D721Med (cell line): Measurements from ENCODE around the gene EPC2.

ENCODE experiments used
- DNase-seq: peaks from one replicate; pipeline ENCODE4 v3.0.0; 2011; ENCODE audit warnings: low spot score; ENCODE audit not compliant: insufficient read length
- FAIRE-seq: peaks from 2 replicates; lab custom pipeline; 2011; peaks lifted over from hg19 to GRCh38; lab: Jason Lieb, UNC
- CTCF ChIP-seq: IDR thresholded peaks from 2 replicates; pipeline ENCODE4 v1.5.1; 2012; ENCODE audit warnings: mild to moderate bottlenecking, control low read depth; ENCODE audit not compliant: insufficient read depth; ENCODE audit errors: missing control alignments

The EPC2 gene

GRCh38 chr2:148810081-148810480, 165.5 kb downstream of the EPC2 start:
- no peak for TF ChIP-seq CTCF
- FAIRE-seq = no peak
- no peak for DNase-seq

- no peak for FAIRE-seq
Measured at GRCh38 chr2:148812306-148812705, 167.8 kb downstream of the EPC2 start.

GRCh38 chr2:148813603-148814065, 169.1 kb downstream of the EPC2 start:
- FAIRE-seq (no peak), DNase-seq (no peak)
- TF ChIP-seq CTCF = no peak

More at GRCh38 chr2:148812306-148812705, 167.8 kb downstream of the EPC2 start:
- no peak for DNase-seq
- no peak for TF ChIP-seq CTCF

GRCh38 chr2:148814143-148814859, 169.8 kb downstream of the EPC2 start:
- no peak for DNase-seq
- no peak for TF ChIP-seq CTCF
- no peak for FAIRE-seq

- no peak for FAIRE-seq
- DNase-seq = no peak
- no peak for TF ChIP-seq CTCF
Measured at GRCh38 chr2:148814860-148815419, 170.4 kb downstream of the EPC2 start.

- DNase-seq = no peak
- no peak for TF ChIP-seq CTCF
- FAIRE-seq = no peak
Measured at GRCh38 chr2:148816176-148816575, 171.6 kb downstream of the EPC2 start.

- TF ChIP-seq CTCF = no peak
- no peak for DNase-seq
- no peak for FAIRE-seq
Measured at GRCh38 chr2:148817210-148817708, 172.7 kb downstream of the EPC2 start.
